GM19193 (cell line): Measurements from ENCODE around the gene BRINP1.

ENCODE experiments used
- POLR2A ChIP-seq: IDR thresholded peaks from 4 replicates; pipeline ENCODE4 v1.6.1; 2011; ENCODE audit not compliant: insufficient read depth, insufficient read length; ENCODE audit errors: extremely low read depth

BRINP1 gene, protein sequence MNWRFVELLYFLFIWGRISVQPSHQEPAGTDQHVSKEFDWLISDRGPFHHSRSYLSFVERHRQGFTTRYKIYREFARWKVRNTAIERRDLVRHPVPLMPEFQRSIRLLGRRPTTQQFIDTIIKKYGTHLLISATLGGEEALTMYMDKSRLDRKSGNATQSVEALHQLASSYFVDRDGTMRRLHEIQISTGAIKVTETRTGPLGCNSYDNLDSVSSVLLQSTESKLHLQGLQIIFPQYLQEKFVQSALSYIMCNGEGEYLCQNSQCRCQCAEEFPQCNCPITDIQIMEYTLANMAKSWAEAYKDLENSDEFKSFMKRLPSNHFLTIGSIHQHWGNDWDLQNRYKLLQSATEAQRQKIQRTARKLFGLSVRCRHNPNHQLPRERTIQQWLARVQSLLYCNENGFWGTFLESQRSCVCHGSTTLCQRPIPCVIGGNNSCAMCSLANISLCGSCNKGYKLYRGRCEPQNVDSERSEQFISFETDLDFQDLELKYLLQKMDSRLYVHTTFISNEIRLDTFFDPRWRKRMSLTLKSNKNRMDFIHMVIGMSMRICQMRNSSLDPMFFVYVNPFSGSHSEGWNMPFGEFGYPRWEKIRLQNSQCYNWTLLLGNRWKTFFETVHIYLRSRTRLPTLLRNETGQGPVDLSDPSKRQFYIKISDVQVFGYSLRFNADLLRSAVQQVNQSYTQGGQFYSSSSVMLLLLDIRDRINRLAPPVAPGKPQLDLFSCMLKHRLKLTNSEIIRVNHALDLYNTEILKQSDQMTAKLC

GRCh38 chr9:119368681-119369581 is at the start of gene BRINP1:
BRINP1 (minus strand) TSS chr9:119369435; CDS start chr9:119313355, 56,080 bp downstream.
- no peak for TF ChIP-seq POLR2A

- no peak for TF ChIP-seq POLR2A
These were observed 49.5 kb upstream of the BRINP1 start for GRCh38 chr9:119418721-119419120.

DNA sequence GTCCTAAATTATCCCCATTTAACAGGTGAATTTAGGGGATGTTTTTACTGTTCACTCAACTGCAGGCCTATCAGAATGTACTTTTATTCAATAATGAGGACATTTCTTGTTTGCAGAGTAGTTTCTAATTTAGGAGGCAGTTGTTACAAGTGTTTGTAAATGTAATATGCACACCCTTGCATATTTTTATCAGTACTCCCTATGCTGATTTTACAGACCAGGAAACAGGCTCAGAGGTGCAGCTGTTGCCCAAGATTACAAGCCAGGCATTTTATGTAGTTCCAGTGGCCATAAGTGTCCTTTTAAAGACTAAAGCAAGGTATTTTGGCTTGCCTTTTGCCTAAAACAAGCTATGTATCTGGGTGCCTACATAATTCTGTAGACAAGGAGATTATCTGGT is 47.6 kb upstream of the BRINP1 start:
- no peak for TF ChIP-seq POLR2A

DNA sequence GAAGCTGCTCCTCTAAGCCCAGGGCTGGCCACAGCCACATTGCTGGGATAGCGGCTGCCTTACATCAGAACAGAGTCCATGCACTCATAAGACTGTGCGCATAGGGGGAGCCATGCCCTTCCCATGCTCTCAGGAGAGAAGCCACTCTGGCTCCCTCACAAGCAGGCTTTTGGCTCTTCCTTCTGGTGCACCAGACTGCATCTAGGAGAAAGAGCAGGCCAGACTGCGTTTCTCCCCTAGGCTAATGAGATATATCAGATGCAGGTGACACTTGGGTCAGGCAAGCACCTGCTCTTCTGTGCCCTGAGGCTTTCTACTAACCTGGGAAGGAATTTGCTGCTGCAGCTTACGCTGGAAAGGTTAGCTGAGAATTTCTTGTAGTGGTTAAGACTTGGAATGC is 43.2 kb upstream of the BRINP1 start:
- TF ChIP-seq POLR2A = no peak

DNA sequence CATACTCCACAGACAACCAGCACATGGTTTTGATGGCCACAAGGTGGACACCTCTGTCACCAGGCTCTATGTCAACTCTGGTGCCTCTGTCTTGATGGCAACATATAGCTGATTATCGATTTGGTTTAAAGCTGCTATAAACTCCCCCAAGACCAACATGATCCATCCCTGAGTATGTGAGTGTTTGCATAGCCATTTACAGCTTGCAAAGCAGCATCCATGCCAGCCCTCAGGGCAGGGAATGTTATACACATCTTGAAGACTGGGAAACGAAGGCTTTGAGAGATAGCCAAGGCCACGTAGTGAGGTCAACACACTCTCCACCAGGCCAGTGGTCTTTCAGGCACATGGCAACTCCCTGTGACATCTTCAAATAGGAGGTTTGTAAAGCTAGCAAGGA is 40.3 kb upstream of the BRINP1 start:
- no peak for TF ChIP-seq POLR2A

DNA sequence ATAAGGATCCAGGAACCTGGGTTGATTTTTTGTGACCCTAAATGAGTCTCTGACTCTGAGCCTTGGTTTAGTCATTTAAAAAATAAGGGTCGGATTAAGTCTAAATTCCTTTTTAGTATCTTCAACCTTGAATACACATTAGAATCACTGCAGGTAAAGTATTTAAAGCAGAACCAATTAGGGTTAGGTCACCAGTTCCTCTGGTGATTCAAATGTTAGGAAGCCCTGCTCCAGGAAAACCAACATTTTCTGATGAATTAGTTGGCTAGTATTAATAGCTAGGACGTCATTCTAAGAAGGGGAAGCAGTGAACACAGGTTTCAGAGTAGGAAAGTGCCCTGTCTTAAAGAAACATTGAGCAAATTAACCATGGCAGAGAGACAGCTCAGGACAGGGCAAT is 31.4 kb upstream of the BRINP1 start:
- no peak for TF ChIP-seq POLR2A

GRCh38 chr9:119398350-119398749 is 29.1 kb upstream of the BRINP1 start:
- no peak for TF ChIP-seq POLR2A

GRCh38 chr9:119391878-119392277 is 22.6 kb upstream of the BRINP1 start:
- no peak for TF ChIP-seq POLR2A

- TF ChIP-seq POLR2A = no peak
These were observed 6.7 kb upstream of the BRINP1 start for GRCh38 chr9:119375892-119376291.

DNA sequence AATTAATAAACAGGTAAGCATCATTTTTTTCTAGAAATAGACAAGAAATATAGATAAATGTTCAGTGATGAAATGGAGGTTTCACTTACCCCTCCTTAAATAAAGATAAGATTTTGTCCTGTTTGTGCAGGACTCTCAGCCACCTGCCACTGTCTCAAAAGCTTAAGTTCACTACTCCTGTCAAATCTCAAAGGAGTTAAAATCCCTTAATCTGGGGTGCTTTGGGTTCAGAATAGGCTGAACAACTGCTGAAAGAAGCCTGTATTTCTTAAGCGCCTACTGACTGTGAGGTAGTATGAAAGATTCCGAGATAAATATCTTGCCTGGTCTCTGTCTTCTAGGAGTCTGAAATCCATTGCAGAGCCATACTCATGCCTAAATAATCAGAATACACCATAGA is 3.7 kb upstream of the BRINP1 start:
- no peak for TF ChIP-seq POLR2A

DNA sequence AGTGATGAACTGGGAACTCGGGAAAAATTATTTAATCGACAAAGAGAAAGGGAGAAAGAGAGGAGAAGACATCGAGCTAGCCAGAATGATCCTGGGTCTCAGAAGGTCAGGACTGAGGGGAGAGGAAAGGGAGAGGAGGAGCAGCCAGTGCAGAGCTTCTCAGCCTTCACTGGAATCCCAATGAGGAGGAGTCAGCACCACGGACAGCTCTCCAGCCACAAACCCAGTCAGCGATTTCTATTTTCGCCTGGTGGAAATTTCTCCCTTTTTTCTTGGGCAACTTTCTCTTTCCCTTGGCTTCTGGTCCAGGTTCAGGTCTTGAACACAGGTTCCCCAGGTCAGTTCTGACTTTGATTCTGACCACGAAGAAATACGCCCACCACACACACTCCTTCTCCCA is 1.6 kb upstream of the BRINP1 start:
- no peak for TF ChIP-seq POLR2A

DNA sequence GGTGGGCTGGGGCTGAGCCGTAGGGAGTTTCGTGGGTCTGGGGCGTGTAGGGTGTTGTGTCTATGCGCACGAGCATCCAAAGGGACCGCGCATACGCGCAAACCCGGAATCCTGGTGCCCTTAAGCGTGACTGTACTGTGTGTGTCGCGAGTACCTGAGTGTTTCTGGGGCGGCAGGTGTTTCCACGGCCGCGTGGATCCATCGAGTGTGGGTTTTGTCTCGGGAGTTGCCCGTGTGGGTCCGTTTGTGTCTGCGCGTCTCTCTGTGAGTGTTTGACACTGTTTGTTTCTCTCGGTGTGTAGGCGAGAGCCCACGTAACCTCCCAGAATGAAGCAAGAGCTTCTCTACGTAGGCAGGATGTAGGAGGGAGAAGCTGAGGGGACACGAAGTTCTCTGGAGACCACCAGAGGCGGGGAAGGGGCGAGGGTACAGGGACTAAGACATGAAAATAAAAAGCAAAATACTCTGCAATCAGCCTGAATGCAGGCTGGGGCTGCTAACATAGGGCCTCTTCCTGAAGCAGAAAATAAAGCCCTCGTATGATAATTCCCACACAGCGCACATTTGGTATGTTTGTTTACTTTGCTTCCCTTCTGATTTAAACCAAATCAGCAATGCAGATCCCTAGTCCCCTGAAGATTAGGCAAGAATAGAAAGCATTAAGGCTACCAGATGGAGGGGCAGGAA is 588 bp upstream of the BRINP1 start:
- no peak for TF ChIP-seq POLR2A

GRCh38 chr9:119368179-119368578 is 1.1 kb downstream of the BRINP1 start:
- TF ChIP-seq POLR2A = no peak

- no peak for TF ChIP-seq POLR2A
These were observed 1.6 kb downstream of the BRINP1 start for GRCh38 chr9:119367683-119368075.
